GM18517 (cell line): ENCODE results near the gene EFCAB14.
A peak's percentile ranks its signal among the peaks of the same experiment; 100 is the strongest.
"Not testable (repeated sequence)": the region's sequence is repeated elsewhere in the genome, so short reads cannot be mapped to it uniquely, and the experiment has no call there.

Experiments
- ATAC-seq: cut with Tn5 transposase; IDR thresholded peaks from one replicate; pipeline ENCODE4 v1.9.1; 2021; ENCODE audit warnings: mild to moderate bottlenecking, moderate library complexity; ENCODE audit not compliant: unreplicated experiment

EFCAB14 gene

GRCh38 chr1:46718727-46719622 is at the start of gene EFCAB14:
TSS of gene EFCAB14 (minus strand) at chr1:46719114. CDS start at chr1:46718087, 1,027 bp downstream.
- ATAC-seq = peak; percentile 95

- ATAC-seq = no peak
Observed at GRCh38 chr1:46768445-46768844, 49.5 kb upstream of the EFCAB14 start.

- ATAC-seq = no peak
Observed at GRCh38 chr1:46767649-46768282, 48.9 kb upstream of the EFCAB14 start.

GRCh38 chr1:46764402-46764801 is 45.5 kb upstream of the EFCAB14 start:
- no peak for ATAC-seq

- ATAC-seq = no peak
Observed at GRCh38 chr1:46761740-46762139, 42.8 kb upstream of the EFCAB14 start.

GRCh38 chr1:46760558-46761166 is 41.7 kb upstream of the EFCAB14 start:
- no peak for ATAC-seq

GRCh38 chr1:46757956-46758528 is 39.1 kb upstream of the EFCAB14 start:
- no peak for ATAC-seq

GRCh38 chr1:46757247-46757955 is 38.5 kb upstream of the EFCAB14 start:
- no peak for ATAC-seq

- ATAC-seq = no peak
Observed at GRCh38 chr1:46755121-46755520, 36.2 kb upstream of the EFCAB14 start.

- ATAC-seq = not testable (repeated sequence)
Observed at GRCh38 chr1:46754707-46755106, 35.8 kb upstream of the EFCAB14 start.

- no peak for ATAC-seq
Observed at GRCh38 chr1:46753985-46754384, 35.1 kb upstream of the EFCAB14 start.

- no peak for ATAC-seq
Observed at GRCh38 chr1:46749921-46750404, 31.0 kb upstream of the EFCAB14 start.

GRCh38 chr1:46749404-46749803 is 30.5 kb upstream of the EFCAB14 start:
- ATAC-seq = no peak

- no peak for ATAC-seq
Observed at GRCh38 chr1:46747683-46748288, 28.9 kb upstream of the EFCAB14 start.

GRCh38 chr1:46742069-46742468 is 23.2 kb upstream of the EFCAB14 start:
- ATAC-seq = no peak

GRCh38 chr1:46735708-46736324 is 16.9 kb upstream of the EFCAB14 start:
- no peak for ATAC-seq

GRCh38 chr1:46728327-46728873 is 9.5 kb upstream of the EFCAB14 start:
- ATAC-seq = not testable (repeated sequence)

- ATAC-seq = no peak
Observed at GRCh38 chr1:46725736-46726108, 6.8 kb upstream of the EFCAB14 start.

GRCh38 chr1:46724991-46725735 is 6.2 kb upstream of the EFCAB14 start:
- ATAC-seq = peak; percentile 74
